ENCODE results near the gene RBL2.

DNA sequence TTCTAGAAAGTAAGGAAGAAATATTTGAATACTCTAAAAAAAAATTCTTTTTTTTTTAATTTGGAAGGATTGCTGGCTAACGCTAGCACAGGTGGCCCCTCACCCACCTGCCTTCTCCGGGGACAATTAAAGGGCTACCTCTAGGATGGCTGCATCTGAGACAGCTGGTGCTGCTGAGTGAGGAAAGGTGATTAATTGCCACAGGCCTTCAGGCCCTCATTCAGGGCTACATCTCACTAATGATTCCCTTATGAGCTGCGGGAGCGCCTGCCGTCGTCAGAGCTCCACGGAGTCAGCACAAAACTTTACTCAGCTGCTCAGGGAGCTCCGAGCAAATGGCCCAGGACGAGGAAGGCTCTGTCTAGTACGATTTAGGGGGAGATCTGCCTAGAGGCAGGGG lies 95.8 kb downstream of the RBL2 start:
- TF ChIP-seq EZH2 (IDR thresholded peaks at IDR 0.05), result no peak
- no peak for TF ChIP-seq FOXP2 (optimal IDR thresholded peaks at IDR 0.05; ENCODE audit: control extremely low read depth, extremely low read length, insufficient read depth)
- TF ChIP-seq POLR2AphosphoS5 (IDR thresholded peaks at IDR 0.05; ENCODE audit: borderline replicate concordance, low read depth, low read length), result no peak

All from SK-N-MC (cell line).